Fibroblast of lung (primary cell): ENCODE results near the gene SLC43A3. TPM values are rescaled to one million over a fixed set of nuclear protein-coding genes. Genes with fewer than 3 reads are reported as not detected.

ENCODE experiments used
- DNase-seq, 2 donors: peaks; one replicate each; pipeline versions ENCODE4 v3.0.0 to v3.0.0-alpha.2; 2010; ENCODE audit warnings: low read depth in 2 of 2
- H2AFZ ChIP-seq: 2 replicates; pipeline ENCODE4 v1.5.1; 2012; ENCODE audit warnings: low read length, control low read depth, inconsistent platforms
- H3K27ac ChIP-seq: 2 replicates; pipeline ENCODE4 v1.5.1; 2011; ENCODE audit warnings: low read length, control low read depth; ENCODE audit not compliant: insufficient read depth
- H3K27me3 ChIP-seq: 2 replicates; pipeline ENCODE4 v1.5.1; 2011; ENCODE audit warnings: mild to moderate bottlenecking, low read length; ENCODE audit not compliant: control insufficient read depth, insufficient read depth
- H3K36me3 ChIP-seq: 2 replicates; pipeline ENCODE4 v1.5.1; 2011; ENCODE audit warnings: low read length; ENCODE audit not compliant: control insufficient read depth, insufficient read depth
- H3K4me1 ChIP-seq: 2 replicates; pipeline ENCODE4 v1.5.1; 2011; ENCODE audit warnings: low read length; ENCODE audit not compliant: control insufficient read depth, insufficient read depth; ENCODE audit errors: extremely low read depth
- H3K4me2 ChIP-seq: 2 replicates; pipeline ENCODE4 v1.5.1; 2011; ENCODE audit warnings: low read length, control low read depth; ENCODE audit not compliant: insufficient read depth; ENCODE audit errors: extremely low read depth
- H3K4me3 ChIP-seq, 4 experiments: fragments of 200-600 bp in 1 of 4; sonication (generic) in 1 of 4; replicated peaks in 1 of 4; 2 replicates each; pipeline ENCODE4 v1.5.1; 2011 to 2016; ENCODE audit warnings: low read length in 4 of 4, low read depth in 3 of 4, mild to moderate bottlenecking in 3 of 4, control low read depth in 2 of 4, inconsistent platforms in 1 of 4, mixed read lengths in 1 of 4; ENCODE audit not compliant: insufficient read depth in 1 of 4; ENCODE audit errors: control extremely low read depth in 1 of 4
- H3K79me2 ChIP-seq: 2 replicates; pipeline ENCODE4 v1.5.1; 2012; ENCODE audit warnings: mild to moderate bottlenecking, low read length, inconsistent platforms; ENCODE audit not compliant: control insufficient read depth, insufficient read depth
- H3K9ac ChIP-seq: 2 replicates; pipeline ENCODE4 v1.5.1; 2011; ENCODE audit warnings: mild to moderate bottlenecking, low read length, control low read depth; ENCODE audit not compliant: insufficient read depth
- H3K9me3 ChIP-seq: 2 replicates; pipeline ENCODE4 v1.5.1; 2012; ENCODE audit warnings: low read depth, low read length; ENCODE audit not compliant: control insufficient read depth, insufficient read depth
- H4K20me1 ChIP-seq: 2 replicates; pipeline ENCODE4 v1.5.1; 2011; ENCODE audit warnings: low read length; ENCODE audit not compliant: control insufficient read depth, insufficient read depth; ENCODE audit errors: extremely low read depth
- EZH2 ChIP-seq: IDR thresholded peaks from 2 replicates; pipeline ENCODE4 v1.5.1; 2012; ENCODE audit warnings: low read length, control low read depth, mild to moderate bottlenecking; ENCODE audit errors: missing control alignments
- polyA plus RNA-seq, 2 donors: library from polyadenylated mRNA; depleted of rRNA in 1 of 2; stranded (reverse) in 1 of 2; unstranded in 1 of 2; fragments of >200 nt; gene quantifications; 2 replicates each; pipeline ENCODE4 v1.2.1, GENCODE V29; 2011 to 2012; ENCODE audit warnings: missing spikeins in 1 of 2
- total RNA-seq: library from RNA; depleted of rRNA; stranded (reverse); fragments of >200 nt; gene quantifications from 2 replicates; pipeline ENCODE4 v1.2.1, GENCODE V29; 2014
- TF ChIP-seq, protein P1 (sequence below), 2 donors: IDR thresholded peaks in 1 of 2; conservative IDR thresholded peaks in 1 of 2; 1 replicate in 1 of 2; 2 replicates in 1 of 2; pipeline ENCODE4 v1.5.1; 2011 to 2012; ENCODE audit warnings: low read length in 2 of 2, control low read depth in 1 of 2, inconsistent platforms in 1 of 2, low read depth in 1 of 2, mild to moderate bottlenecking in 1 of 2

The SLC43A3 gene
- total and polyA plus RNA-seq, 2 donors (not counting 1 experiment from before 2014, with no cell fraction given), result 34.8 to 41.5 TPM

DNA sequence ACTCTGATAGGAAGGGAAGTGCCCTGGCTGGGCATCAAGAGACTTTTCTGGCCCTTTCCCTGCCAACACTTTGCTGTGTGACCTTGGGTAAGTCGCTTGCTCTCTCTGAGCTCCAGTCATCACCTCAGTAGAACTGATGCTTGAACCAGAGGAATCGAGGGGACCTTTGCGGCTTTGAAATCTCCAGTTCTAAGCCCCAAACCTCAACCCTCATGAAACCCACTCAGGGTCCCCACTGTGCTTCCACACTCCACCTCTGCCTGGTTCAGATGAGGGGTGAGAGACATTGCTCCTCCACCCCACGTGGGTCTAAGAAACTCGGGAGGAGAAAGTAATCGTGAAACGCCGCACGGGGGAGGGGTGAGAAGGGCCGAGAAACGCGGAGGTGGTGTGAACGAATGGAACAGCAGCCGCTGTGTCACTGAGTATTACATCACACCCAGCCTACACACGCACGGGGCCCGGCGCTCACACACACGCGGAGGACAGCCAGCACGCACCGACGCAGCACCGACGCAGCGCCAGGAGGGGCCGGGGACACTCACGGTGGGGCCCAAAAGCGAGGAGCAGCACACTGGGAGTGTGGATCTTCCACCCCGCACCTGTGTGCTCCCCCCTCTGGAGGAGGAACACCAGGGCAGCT lies 37.7 kb upstream of the SLC43A3 start:
- H3K36me3 ChIP-seq, result no peaks in the 10 kb centered on the region
- H3K27me3 ChIP-seq, result peaks cover 7% of the 10 kb centered on the region
- H2AFZ ChIP-seq, result no peak overlapping the region
- TF ChIP-seq, protein P1, sequence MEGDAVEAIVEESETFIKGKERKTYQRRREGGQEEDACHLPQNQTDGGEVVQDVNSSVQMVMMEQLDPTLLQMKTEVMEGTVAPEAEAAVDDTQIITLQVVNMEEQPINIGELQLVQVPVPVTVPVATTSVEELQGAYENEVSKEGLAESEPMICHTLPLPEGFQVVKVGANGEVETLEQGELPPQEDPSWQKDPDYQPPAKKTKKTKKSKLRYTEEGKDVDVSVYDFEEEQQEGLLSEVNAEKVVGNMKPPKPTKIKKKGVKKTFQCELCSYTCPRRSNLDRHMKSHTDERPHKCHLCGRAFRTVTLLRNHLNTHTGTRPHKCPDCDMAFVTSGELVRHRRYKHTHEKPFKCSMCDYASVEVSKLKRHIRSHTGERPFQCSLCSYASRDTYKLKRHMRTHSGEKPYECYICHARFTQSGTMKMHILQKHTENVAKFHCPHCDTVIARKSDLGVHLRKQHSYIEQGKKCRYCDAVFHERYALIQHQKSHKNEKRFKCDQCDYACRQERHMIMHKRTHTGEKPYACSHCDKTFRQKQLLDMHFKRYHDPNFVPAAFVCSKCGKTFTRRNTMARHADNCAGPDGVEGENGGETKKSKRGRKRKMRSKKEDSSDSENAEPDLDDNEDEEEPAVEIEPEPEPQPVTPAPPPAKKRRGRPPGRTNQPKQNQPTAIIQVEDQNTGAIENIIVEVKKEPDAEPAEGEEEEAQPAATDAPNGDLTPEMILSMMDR (conservative IDR thresholded peaks at IDR 0.05 in 1 of 2, IDR thresholded peaks at IDR 0.05 in 1 of 2; ENCODE audit: low read depth in 1 of 2, low read length in 2 of 2), result no peak
- no peak for TF ChIP-seq EZH2
- no peak overlapping the region for H3K4me2 ChIP-seq
- no peak overlapping the region for H3K27ac ChIP-seq
- no peak overlapping the region for H3K4me3 ChIP-seq
- H3K9ac ChIP-seq, result no peak overlapping the region
- H3K79me2 ChIP-seq, result no peaks in the 10 kb centered on the region
- no peaks in the 10 kb centered on the region for H3K9me3 ChIP-seq
- no peak for DNase-seq
- H3K4me1 ChIP-seq, result no peaks in the 10 kb centered on the region
- H4K20me1 ChIP-seq, result no peaks in the 10 kb centered on the region

DNA sequence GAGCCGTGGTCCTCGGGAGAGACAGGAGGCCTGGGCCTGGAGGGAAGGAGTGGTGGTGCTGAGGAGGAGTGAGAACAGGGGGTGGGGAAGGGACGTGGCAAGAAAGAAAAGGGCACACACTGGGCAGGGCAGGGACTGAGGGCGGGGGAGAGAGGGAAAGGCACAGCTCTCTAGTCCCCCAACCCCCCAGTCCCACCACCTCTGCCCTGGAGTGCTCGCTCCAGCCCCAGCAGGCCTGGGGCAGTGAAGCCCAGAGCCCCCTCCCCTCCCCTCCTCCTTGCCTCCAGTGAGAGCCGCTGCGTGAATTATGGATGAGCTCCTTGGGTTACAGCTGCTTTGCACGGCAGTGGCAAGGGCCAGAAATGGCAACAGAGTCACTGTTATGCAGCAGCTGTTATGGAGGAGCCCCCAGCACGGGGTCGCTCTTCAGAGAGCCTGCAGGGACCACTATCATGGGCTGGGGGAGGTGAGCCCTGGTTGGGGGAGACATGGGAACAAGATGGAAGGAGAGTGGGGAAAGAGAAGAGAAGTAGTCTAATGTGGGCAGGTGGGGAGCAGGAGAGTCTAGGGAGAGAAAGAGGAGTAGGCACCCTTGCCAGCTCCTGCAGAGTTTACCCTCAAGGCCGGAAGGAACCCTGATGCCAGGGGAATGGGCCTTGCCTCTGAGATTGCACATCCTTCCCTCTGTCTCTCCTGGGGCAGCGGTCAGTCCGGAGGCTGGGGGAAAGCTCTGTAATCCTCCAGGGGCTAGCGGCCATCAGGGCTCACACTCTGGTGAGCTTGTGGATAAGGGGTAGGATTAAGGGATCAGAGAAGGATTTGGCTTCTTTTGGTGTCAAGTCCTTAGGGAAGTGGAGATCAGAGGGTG lies 37.0 kb upstream of the SLC43A3 start:
- Histone ChIP-seq H3K9me3 (no peaks in the 10 kb centered on the region), H3K4me1 (no peaks in the 10 kb centered on the region), H3K36me3 (no peaks in the 10 kb centered on the region), H2AFZ (no peak overlapping the region), H3K79me2 (no peaks in the 10 kb centered on the region), H3K27me3 (peaks cover 12% of the 10 kb centered on the region), H3K27ac (no peak overlapping the region), H4K20me1 (no peaks in the 10 kb centered on the region), H3K4me3 (no peak overlapping the region), H3K9ac (no peak overlapping the region), H3K4me2 (no peak overlapping the region)
- DNase-seq, result no peak
- TF ChIP-seq EZH2, result no peak
- TF ChIP-seq, protein P1 (conservative IDR thresholded peaks at IDR 0.05 in 1 of 2, IDR thresholded peaks at IDR 0.05 in 1 of 2; ENCODE audit: low read depth in 1 of 2, low read length in 2 of 2), result no peak

DNA sequence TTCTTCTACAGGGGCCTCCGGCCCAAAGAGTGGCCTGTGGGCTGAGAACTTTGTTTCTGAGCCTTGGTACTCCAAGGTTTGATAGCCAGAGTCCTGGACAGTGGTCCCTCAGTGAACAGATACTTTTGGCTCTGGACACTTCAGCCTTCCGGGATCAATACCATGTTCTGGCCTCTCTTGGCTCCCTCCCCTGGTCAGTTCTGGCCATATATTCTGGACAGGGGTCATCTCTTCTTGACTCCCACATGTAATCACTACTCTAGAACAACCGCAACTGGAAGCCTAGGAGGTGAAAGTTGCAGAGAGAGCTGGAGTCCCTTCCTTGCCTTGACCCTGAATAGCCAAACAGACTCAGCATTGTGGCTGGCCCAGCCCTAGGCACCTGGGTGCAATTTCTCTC lies 35.7 kb upstream of the SLC43A3 start:
- no peaks in the 10 kb centered on the region for H3K9me3 ChIP-seq
- H3K27me3 ChIP-seq, result peaks cover 14% of the 10 kb centered on the region
- H3K4me1 ChIP-seq, result no peaks in the 10 kb centered on the region
- no peak for DNase-seq
- H4K20me1 ChIP-seq, result no peaks in the 10 kb centered on the region
- H3K9ac ChIP-seq, result no peak overlapping the region
- TF ChIP-seq, protein P1 (conservative IDR thresholded peaks at IDR 0.05 in 1 of 2, IDR thresholded peaks at IDR 0.05 in 1 of 2; ENCODE audit: low read depth in 1 of 2, low read length in 2 of 2), result no peak
- no peak for TF ChIP-seq EZH2
- H3K79me2 ChIP-seq, result no peaks in the 10 kb centered on the region
- no peak overlapping the region for H2AFZ ChIP-seq
- H3K36me3 ChIP-seq, result no peaks in the 10 kb centered on the region
- H3K4me2 ChIP-seq, result no peak overlapping the region
- H3K27ac ChIP-seq, result no peak overlapping the region
- no peak overlapping the region for H3K4me3 ChIP-seq
